Neural progenitor cell (in vitro differentiated cells): ENCODE measurements around the gene GALNT17.

ENCODE experiments used
- EZH2 ChIP-seq: fragments of 200-600 bp; sonication (generic); IDR thresholded peaks from 2 replicates; pipeline ENCODE4 v1.6.1; 2017; ENCODE audit warnings: antibody characterized with exemption, mild to moderate bottlenecking, moderate library complexity
- EZH2phosphoT487 ChIP-seq: fragments of 200-600 bp; sonication (generic); IDR thresholded peaks from 2 replicates; pipeline ENCODE4 v1.6.1; 2017; ENCODE audit warnings: antibody characterized with exemption
- TF ChIP-seq, protein P1 (sequence below): fragments of 200-600 bp; sonication (generic); IDR thresholded peaks from 2 replicates; pipeline ENCODE4 v1.5.1; 2017; ENCODE audit warnings: antibody characterized with exemption, mild to moderate bottlenecking

DNA sequence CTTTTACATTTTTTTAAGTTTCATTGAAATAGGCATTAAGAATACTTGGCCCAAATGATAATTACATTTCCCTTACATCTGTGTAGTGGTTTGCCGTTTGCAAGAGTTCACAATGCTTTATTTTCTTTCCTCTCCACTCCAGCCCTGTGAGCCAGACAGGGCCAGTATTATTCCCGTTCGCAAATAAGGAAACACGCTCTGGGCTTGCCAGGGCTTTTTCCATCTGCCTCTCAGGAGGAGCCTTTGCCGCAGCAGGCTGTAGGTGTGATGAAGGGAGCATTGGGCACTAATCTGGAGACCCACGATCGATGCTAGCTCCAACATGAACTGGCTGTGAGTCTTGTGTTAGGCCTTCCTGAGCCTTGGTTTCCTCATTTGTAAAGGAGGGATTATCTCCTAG lies 154.4 kb downstream of the GALNT17 start:
- TF ChIP-seq, protein P1, sequence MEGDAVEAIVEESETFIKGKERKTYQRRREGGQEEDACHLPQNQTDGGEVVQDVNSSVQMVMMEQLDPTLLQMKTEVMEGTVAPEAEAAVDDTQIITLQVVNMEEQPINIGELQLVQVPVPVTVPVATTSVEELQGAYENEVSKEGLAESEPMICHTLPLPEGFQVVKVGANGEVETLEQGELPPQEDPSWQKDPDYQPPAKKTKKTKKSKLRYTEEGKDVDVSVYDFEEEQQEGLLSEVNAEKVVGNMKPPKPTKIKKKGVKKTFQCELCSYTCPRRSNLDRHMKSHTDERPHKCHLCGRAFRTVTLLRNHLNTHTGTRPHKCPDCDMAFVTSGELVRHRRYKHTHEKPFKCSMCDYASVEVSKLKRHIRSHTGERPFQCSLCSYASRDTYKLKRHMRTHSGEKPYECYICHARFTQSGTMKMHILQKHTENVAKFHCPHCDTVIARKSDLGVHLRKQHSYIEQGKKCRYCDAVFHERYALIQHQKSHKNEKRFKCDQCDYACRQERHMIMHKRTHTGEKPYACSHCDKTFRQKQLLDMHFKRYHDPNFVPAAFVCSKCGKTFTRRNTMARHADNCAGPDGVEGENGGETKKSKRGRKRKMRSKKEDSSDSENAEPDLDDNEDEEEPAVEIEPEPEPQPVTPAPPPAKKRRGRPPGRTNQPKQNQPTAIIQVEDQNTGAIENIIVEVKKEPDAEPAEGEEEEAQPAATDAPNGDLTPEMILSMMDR, result no peak
- TF ChIP-seq EZH2phosphoT487 (no peak), EZH2 (no peak)
